Stomach (tissue), 9 donors: Measurements from ENCODE around the gene UTS2B. TPM values are rescaled to one million over a fixed set of nuclear protein-coding genes. Genes with fewer than 3 reads are reported as not detected.
A peak's percentile ranks its signal among the peaks of the same experiment; 100 is the strongest.

Source experiments
- DNase-seq, 2 donors: peaks; one replicate each; pipeline versions ENCODE4 v3.0.0 to v3.0.0-alpha.2; 2013 to 2019
- H3K27ac ChIP-seq, 5 donors: fragments of 200-600 bp in 4 of 5; sonication (generic) in 4 of 5; one replicate each; pipeline ENCODE4 v1.5.1; 2013 to 2019; ENCODE audit warnings: mild to moderate bottlenecking in 1 of 5, moderate library complexity in 1 of 5
- H3K27me3 ChIP-seq, 3 donors: fragments of 200-600 bp; sonication (generic); one replicate each; pipeline ENCODE4 v1.5.1; 2017 to 2019; ENCODE audit warnings: mixed run types in 1 of 3
- H3K36me3 ChIP-seq, 4 donors: fragments of 200-600 bp; sonication (generic); 1 replicate in 3 of 4; 2 replicates in 1 of 4; pipeline ENCODE4 v1.5.1; 2016 to 2019
- H3K4me1 ChIP-seq, 4 donors: fragments of 200-600 bp; sonication (generic); one replicate each; pipeline ENCODE4 v1.5.1; 2016 to 2019
- H3K4me3 ChIP-seq, 4 donors: fragments of 200-600 bp; sonication (generic) in 3 of 4; one replicate each; pipeline ENCODE4 v1.5.1; 2016 to 2019; ENCODE audit warnings: mild to moderate bottlenecking in 1 of 4
- H3K9me3 ChIP-seq, 4 donors: fragments of 200-600 bp; sonication (generic); one replicate each; pipeline ENCODE4 v1.5.1; 2016 to 2019
- CTCF ChIP-seq, 7 experiments: fragments of 450-650 bp in 4 of 7; fragments of 200-600 bp in 3 of 7; sonication (generic) in 3 of 7; IDR thresholded peaks; one replicate each; pipeline ENCODE4 v1.5.1; 2016 to 2019; ENCODE audit warnings: antibody characterized with exemption in 7 of 7, control low read depth in 2 of 7, mild to moderate bottlenecking in 1 of 7
- EP300 ChIP-seq: sonication (generic); formaldehyde crosslinking; IDR thresholded peaks from one replicate; pipeline ENCODE4 v1.6.1; 2017; ENCODE audit warnings: antibody characterized with exemption
- POLR2A ChIP-seq, 4 donors: fragments of 450-650 bp; IDR thresholded peaks; one replicate each; pipeline ENCODE4 v1.6.1; 2016; ENCODE audit warnings: antibody characterized with exemption in 4 of 4, control low read depth in 2 of 4, mild to moderate bottlenecking in 1 of 4, moderate library complexity in 1 of 4
- POLR2AphosphoS5 ChIP-seq, 3 donors: sonication (generic); formaldehyde crosslinking; IDR thresholded peaks; one replicate each; pipeline ENCODE4 v1.6.1; 2016; ENCODE audit warnings: antibody characterized with exemption in 3 of 3
- WGBS, 5 donors: extraction: QIAGEN DNeasy Blood & Tissue Kit in 3 of 5; methylation state at CpG; one replicate each; pipeline versions ENCODE4 v1.1.5 to v1.1.7; 2013 to 2018; 5-methylcytosine and 5-hydroxymethylcytosine counted together
- intact Hi-C: fragments of 100-400 bp; cut with DNase I; formaldehyde crosslinking; loops from one replicate; pipeline ENCODE4 v1.15.1; 2023; ENCODE audit warnings: low total_unique reads
- polyA plus RNA-seq, 3 donors: library from polyadenylated mRNA; stranded (reverse); fragments of 200-250 nt; gene quantifications; one replicate each; pipeline ENCODE4 v1.2.3, GENCODE V29; 2013
- total RNA-seq, 5 donors: library from RNA; depleted of rRNA; stranded (reverse); fragments of >200 nt; gene quantifications; one replicate each; pipeline versions ENCODE4 v1.1.0 to v1.2.3, GENCODE V29; 2014 to 2016
- donor health status: healthy with polysubstance abuse.
- donor health status: Bipolar disorder and iron deficiency.
- donor health status: healthy.

Gene UTS2B
- total and polyA plus RNA-seq, 8 donors, result 0.20 to 0.46 TPM; not detected in 6

DNA sequence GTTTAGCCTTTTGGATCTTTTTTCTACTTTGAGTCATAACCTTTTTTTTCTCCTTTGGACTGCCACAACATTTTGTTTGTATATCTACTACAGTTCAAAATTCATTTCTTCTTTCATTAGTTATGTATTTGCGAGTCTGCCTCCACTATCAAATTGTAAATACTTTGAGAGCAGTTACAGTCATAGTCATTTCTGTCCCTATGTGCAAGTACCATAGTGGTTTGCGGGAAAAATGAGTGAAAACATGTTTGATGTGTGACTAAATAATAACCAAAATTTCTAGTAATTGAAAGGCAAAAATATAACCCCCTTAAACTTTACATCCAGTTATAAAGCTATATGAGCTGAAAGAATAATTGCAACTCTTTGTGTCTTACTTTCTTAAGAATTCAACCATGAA, 46.9 kb downstream of the UTS2B start:
- no peak for TF ChIP-seq CTCF (IDR thresholded peaks at IDR 0.05)
- no peak for TF ChIP-seq POLR2AphosphoS5 (IDR thresholded peaks at IDR 0.05)
- no peak for TF ChIP-seq POLR2A (IDR thresholded peaks at IDR 0.05)
- no peak for TF ChIP-seq EP300
- no peaks in the 10 kb centered on the region for H3K4me1 ChIP-seq
- no peaks in the 10 kb centered on the region for H3K27me3 ChIP-seq
- DNase-seq, result no peak
- WGBS, 5 donors, result 70 to 87% (median 76%) methylated on average over 2 of the region's 2 CpGs
- H3K36me3 ChIP-seq, result no peaks in the 10 kb centered on the region
- intact Hi-C loops, result no loop called here
- no peak overlapping the region for H3K4me3 ChIP-seq
- H3K27ac ChIP-seq, result no peak overlapping the region
- no peaks in the 10 kb centered on the region for H3K9me3 ChIP-seq

DNA sequence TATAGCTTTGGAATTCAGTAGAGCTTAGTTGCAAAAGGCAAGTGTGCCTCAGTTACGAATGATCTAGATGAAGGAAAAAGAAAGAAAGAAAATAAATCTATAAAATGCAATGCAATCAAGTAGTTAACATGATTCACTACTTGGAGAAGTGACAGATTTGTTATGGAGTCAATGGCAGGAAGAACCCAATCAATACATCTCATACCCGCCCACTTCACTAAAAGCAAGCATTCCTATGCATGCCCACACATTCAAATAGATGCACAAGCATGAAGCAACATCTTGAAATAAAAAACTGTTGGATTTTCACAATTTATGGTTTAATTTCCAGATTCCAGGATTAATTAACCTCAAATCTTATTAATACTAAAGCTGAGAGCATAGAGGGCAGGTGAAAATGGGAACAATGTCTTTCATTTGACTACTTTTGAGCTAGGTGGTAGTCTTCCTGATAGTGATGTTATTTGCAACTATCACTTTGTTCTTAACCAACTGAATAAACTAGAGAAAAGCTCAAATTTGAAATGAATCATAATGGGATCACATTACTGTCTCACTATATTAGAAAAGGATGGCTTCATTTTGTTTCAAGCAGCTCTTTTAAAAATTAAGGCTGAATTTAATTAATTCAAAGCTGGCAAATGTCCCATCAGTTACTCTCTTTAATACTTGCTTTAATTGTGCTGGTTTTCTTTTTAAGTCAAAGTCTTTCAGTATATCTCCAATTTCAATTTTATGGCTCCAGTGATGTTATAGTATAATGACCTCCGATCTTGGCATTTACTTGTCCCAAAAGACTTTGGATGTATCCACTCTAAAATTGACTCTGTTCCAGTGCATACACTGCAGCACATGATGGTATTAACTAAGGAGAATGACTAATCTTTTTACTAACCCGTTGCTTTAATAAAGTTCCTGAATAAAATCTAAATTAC, 47.8 kb downstream of the UTS2B start:
- Histone ChIP-seq H3K4me1 (no peaks in the 10 kb centered on the region), H3K27ac (no peak overlapping the region), H3K9me3 (no peaks in the 10 kb centered on the region), H3K4me3 (no peak overlapping the region), H3K36me3 (no peaks in the 10 kb centered on the region), H3K27me3 (no peaks in the 10 kb centered on the region)
- TF ChIP-seq CTCF (IDR thresholded peaks at IDR 0.05), result no peak
- no peak for TF ChIP-seq POLR2A (IDR thresholded peaks at IDR 0.05)
- no peak for TF ChIP-seq POLR2AphosphoS5 (IDR thresholded peaks at IDR 0.05)
- TF ChIP-seq EP300, result no peak
- DNase-seq, result peak in 1 of 2 donors; percentile 20
- 45 to 70% (median 48%) methylated on average over 4 of the region's 4 CpGs for WGBS, 5 donors
- intact Hi-C loops, result no loop called here

DNA sequence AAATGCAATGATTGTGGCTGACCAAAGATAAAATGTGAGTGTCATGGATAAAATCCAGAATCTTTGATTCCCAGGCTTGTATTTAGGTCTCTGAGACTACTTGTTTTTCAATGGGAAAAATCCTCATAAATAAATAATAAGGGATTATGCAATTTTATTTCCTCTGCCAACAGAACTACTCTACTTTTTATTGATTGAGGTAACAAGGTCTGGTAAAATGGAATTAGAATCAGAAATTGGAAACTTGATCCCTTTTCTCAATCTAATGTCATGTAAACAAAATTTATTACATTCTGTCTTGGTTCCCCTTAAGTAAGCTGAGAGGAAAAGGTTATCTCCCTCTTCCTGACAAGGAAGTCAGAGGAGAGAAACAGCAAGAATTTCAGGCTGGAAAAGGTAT, 49.4 kb downstream of the UTS2B start:
- intact Hi-C loops, result no loop called here
- no peaks in the 10 kb centered on the region for H3K9me3 ChIP-seq
- no peak for TF ChIP-seq POLR2AphosphoS5 (IDR thresholded peaks at IDR 0.05)
- TF ChIP-seq POLR2A (IDR thresholded peaks at IDR 0.05), result no peak
- no peak for TF ChIP-seq EP300
- TF ChIP-seq CTCF (IDR thresholded peaks at IDR 0.05), result no peak
- no peak overlapping the region for H3K4me3 ChIP-seq
- no peaks in the 10 kb centered on the region for H3K4me1 ChIP-seq
- no peak overlapping the region for H3K27ac ChIP-seq
- H3K36me3 ChIP-seq, result no peaks in the 10 kb centered on the region
- no peak for DNase-seq
- H3K27me3 ChIP-seq, result no peaks in the 10 kb centered on the region

GRCh38 chr3:191280111-191280510, 50.2 kb downstream of the UTS2B start:
- TF ChIP-seq POLR2A (IDR thresholded peaks at IDR 0.05), result no peak
- no peak for TF ChIP-seq EP300
- no peak for TF ChIP-seq POLR2AphosphoS5 (IDR thresholded peaks at IDR 0.05)
- TF ChIP-seq CTCF (IDR thresholded peaks at IDR 0.05), result no peak

More at GRCh38 chr3:191280111-191280510, 50.2 kb downstream of the UTS2B start:
- no peak overlapping the region for H3K4me3 ChIP-seq
- WGBS, 5 donors, result 40 to 67% (median 49%) methylated on average over 1 of the region's 1 CpG
- H3K27me3 ChIP-seq, result no peaks in the 10 kb centered on the region
- no peaks in the 10 kb centered on the region for H3K9me3 ChIP-seq
- no peaks in the 10 kb centered on the region for H3K36me3 ChIP-seq
- no peak overlapping the region for H3K27ac ChIP-seq
- intact Hi-C loops, result no loop called here
- DNase-seq, result no peak
- H3K4me1 ChIP-seq, result no peaks in the 10 kb centered on the region
